C4-2B (cell line): Measurements from ENCODE around the gene BAMBI.

ENCODE experiments used
- H3K27ac ChIP-seq: fragments of 450-650 bp; 2 replicates; pipeline ENCODE4 v1.5.1; 2017
- CTCF ChIP-seq: fragments of 450-650 bp; conservative IDR thresholded peaks from 2 replicates; pipeline ENCODE4 v1.5.1; 2017; ENCODE audit warnings: mild to moderate bottlenecking
- ZFX ChIP-seq: fragments of 450-650 bp; IDR thresholded peaks from 2 replicates; pipeline ENCODE4 v1.6.1; 2017

The BAMBI gene

GRCh38 chr10:28676968-28677887, at the start of gene BAMBI:
BAMBI (plus strand) TSS chr10:28677521; CDS start chr10:28677898, 377 bp downstream.
- peak within 1 kb of the TSS; percentile 96 for H3K27ac ChIP-seq
- TF ChIP-seq CTCF: peak; percentile 89
- no peak for TF ChIP-seq ZFX

GRCh38 chr10:28628184-28628893, 49.0 kb upstream of the BAMBI start:
- no peak overlapping the region for H3K27ac ChIP-seq
- TF ChIP-seq ZFX (no peak), CTCF (peak; percentile 96)

GRCh38 chr10:28631896-28632583, 45.3 kb upstream of the BAMBI start:
- TF ChIP-seq ZFX (no peak), CTCF (no peak)

GRCh38 chr10:28632584-28632945, 44.8 kb upstream of the BAMBI start:
- TF ChIP-seq ZFX: no peak
- TF ChIP-seq CTCF: no peak
- no peak overlapping the region for H3K27ac ChIP-seq

More at GRCh38 chr10:28631896-28632583, 45.3 kb upstream of the BAMBI start:
- H3K27ac ChIP-seq: no peak overlapping the region

GRCh38 chr10:28633750-28634149, 43.6 kb upstream of the BAMBI start:
- TF ChIP-seq CTCF (no peak), ZFX (no peak)
- H3K27ac ChIP-seq: no peak overlapping the region

GRCh38 chr10:28637346-28637745, 40.0 kb upstream of the BAMBI start:
- TF ChIP-seq CTCF: no peak
- no peak for TF ChIP-seq ZFX
- H3K27ac ChIP-seq: no peak overlapping the region
